ACHN (cell line): ENCODE results near the gene STAT1.

Source experiments
- DNase-seq: peaks from one replicate; pipeline ENCODE4 v3.0.0-alpha.2; 2015
- in situ Hi-C: cut with HindIII; loops from 2 replicates; pipeline ENCODE4 v1.10.0; 2017; ENCODE audit warnings: low sequenced_read_pairs, low pct_ligation_motif_present, low pct_unique_long_range_greater_than_20kb

The STAT1 gene

DNA sequence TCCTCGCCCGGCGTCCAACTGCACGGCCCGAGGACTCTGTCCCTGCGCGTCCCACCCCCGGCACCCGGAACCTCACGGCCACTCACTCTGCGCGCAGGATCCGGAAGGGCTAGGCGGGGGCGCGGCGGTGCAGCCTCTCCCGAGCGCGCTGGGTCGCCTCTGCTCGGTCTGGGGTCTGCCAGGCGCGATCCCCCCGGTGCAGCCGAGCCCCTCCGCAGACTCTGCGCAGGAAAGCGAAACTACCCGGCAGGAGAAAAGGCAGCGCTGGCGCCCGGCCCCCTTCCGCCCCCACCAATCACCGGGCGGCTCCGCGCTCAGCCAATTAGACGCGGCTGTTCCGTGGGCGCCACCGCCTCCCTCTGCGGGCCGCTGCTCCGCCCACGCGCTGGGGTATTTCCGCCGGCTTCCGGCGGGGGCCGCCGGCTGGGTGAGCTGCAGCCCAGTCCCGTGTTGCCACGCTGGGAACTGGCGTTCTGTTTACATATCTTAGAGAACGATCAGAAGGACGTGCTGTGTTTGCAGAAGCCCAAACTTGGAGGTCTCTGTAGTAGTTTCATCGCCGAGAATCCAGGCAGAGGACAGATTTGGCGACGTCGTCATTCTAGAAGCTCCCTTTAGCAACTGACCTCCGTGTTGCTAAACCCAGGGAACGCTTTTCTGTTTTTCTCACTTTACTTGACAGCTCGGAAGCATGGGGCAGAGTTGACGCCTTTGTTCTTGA is at the start of gene STAT1:
Gene STAT1, minus strand, starts transcription at position 240 of the 721 bp plus-strand sequence. CDS start 4,168 bp downstream, outside the sequence.
- DNase-seq: peak; percentile 93
- in situ Hi-C loops: no loop called here

DNA sequence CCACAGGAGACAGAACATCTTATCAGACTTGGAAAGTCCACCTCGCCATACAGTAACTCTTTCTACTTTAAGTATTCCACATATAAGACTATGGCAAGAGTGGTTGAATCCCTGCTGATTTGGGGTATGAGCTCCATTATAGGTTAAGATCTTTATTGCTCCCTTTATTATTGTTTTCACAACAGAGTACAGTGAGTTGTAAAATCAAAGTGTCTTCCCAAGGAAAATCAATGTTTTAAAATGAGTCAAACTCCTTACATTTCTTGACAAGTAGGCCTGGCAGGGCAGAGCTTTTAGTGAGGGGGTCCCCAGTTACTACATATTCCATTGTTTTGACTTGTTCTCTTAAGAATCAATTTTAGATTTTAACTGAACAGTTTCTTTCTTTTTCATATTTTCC is 49.6 kb upstream of the STAT1 start:
- in situ Hi-C loops: no loop called here
- DNase-seq: no peak

DNA sequence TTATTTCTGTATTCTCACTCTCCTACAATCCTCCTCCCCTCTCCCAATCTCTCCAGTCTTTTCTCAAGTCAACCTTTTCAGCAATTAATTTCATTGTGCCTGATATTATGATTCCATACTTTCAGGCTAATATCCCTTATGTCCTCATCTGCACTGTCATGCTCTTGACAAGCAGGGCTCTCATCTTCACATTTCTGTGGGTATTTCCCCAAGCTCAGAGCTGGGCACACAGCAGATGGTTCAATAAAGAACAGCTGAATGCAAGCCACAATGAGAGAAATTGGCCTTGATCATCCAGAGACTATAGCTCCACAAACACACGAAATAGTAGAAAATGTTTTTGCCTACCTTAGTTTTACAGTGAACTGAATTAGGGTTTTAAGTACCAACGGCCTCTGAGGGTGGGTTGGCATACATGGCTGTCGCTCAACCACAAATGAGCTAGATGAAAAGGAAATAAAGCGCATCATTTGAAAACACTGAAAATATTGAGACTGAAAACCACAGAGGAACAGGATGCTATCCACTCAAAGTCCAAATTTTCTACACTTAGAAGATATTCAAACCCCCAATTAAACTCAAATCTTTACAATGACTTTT is 47.5 kb upstream of the STAT1 start:
- in situ Hi-C loops: no loop called here

DNA sequence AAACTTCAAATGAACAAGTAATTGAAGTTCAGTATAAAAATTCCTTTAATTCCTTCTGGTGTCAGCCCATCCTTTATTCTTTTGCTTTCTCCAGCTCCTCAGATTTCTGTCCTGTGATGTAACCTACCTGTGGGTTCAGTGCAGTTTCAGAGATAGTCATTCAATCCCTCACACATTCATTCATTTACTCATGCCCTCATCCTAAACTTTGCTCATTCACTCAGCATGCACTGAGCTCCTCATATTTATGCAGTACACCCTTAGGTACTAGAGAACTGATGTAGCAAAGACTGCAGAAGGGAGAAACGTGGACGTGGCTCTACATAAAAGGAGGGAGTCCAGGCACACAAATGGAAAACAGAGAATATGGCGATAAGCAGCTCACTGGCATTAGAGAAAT is 45.3 kb upstream of the STAT1 start:
- DNase-seq: no peak
- in situ Hi-C loops: no loop called here

More for the DNA sequence above, 47.5 kb upstream of the STAT1 start:
- no peak for DNase-seq

DNA sequence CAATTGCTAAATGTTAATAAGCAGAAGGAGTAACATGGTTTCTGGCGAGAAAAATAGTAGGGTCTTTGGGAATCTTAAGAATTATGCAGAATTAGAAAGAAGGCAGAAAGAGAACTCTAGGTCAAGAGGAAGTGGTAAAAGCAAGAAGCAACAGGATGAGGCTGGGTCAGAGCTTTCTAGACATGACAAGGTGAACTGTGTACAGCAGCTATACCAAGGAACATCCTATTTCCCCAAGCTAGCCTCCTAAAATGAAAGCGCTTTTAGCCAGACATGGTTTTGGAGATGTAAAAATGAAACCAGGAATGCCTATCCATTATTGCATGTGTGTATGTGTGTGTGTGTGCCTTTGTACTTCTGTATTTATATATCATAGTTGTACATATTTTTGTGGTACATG is 42.3 kb upstream of the STAT1 start:
- no peak for DNase-seq
- in situ Hi-C loops: no loop called here

DNA sequence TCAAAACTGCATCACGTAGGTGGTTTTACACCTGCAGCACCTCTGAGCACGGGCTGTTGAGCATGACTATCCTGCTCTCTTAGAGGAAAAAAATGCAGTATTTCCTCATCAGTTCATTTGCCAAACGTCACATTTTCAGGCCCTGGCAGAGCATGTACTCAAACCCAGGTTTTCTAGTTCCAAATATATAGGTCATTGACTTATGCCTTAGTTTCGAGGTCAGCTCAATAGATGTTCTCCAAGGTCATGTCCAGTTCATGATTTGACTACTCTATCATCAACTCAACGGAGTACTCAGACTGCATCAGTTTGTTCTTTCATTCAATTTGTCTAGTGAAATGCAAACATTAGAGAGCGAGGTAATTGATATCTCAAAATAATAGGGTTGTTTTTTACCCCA is 39.3 kb upstream of the STAT1 start:
- DNase-seq: no peak
- in situ Hi-C loops: no loop called here

DNA sequence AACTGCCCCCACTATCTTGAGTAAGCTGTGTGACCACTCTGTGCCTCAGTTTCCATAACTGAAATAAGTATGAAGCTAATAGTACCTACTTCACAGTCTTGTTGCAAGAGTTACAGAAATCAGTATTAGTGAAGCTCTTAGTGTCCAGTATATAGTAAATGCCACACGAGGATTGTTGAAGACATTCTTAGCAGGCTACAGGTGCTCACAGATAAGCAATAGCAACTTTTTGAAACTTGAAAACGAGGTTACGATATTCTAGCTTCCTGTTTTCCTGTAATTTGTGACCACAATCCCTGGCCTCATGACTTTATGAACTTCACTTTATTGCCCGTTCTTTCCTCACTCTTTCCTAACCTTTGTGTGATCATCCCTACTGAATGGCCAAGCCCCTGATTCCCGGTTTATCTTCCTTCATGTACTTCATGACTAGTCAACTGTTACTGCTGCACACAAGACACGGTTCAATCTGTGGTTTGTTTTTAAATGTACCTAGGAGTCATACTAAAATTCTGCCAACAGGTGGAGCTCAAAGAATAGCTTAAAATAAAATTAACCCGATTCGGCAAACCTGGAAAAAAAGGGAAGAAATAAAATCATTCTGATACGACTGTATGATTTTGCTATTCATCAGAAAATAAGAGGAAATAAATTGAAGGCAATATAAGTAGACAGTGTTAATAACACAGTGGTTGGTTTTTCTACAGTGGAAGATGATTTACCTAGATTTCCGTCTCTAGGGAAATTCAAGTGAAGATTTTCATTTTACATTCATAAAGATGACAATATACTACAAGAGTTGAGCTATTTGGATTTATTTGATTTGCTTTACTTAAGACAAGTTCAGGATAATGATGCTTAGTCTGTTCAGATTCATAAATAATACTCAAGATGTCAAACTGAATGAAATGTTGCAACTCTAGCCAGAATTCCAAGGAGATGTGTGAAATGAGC is 38.1 kb upstream of the STAT1 start:
- in situ Hi-C loops: no loop called here
- DNase-seq: peak; percentile 77

DNA sequence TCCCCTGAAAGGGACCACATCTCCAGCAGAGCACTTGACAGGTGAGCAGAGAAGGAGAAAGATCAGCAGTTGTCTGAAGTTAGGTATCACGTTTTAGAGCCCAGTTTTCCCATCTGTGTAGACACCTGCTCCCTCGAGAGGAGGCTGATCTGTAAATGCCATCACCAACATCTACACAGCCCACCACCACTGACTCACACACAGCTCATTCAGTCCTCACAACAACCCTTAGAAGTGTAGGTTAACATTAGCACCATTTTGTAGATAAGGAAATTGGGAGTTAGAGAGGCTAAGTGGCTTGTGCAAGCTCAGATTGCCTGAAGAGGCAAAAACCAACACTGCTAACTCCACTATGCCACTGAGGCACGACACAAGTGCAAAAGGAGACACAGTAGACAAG is 37.2 kb upstream of the STAT1 start:
- DNase-seq: no peak
- in situ Hi-C loops: no loop called here

DNA sequence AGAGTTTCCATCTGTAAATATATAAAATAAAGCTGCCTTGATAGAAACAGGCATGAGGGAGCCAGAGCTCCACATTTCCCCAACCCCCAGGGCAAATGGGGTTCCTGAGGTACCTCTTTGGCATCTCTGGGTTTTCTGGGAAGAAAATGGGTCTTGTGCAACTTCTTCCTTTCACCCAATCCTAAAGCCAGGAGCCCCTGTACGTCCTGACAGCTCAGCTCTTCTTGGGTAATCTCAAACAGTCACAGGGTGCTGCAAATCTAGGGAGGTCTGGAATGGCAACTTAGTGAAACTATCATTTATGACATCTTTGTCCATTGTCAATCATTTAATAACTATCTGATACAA is 36.6 kb upstream of the STAT1 start:
- in situ Hi-C loops: no loop called here
- no peak for DNase-seq

DNA sequence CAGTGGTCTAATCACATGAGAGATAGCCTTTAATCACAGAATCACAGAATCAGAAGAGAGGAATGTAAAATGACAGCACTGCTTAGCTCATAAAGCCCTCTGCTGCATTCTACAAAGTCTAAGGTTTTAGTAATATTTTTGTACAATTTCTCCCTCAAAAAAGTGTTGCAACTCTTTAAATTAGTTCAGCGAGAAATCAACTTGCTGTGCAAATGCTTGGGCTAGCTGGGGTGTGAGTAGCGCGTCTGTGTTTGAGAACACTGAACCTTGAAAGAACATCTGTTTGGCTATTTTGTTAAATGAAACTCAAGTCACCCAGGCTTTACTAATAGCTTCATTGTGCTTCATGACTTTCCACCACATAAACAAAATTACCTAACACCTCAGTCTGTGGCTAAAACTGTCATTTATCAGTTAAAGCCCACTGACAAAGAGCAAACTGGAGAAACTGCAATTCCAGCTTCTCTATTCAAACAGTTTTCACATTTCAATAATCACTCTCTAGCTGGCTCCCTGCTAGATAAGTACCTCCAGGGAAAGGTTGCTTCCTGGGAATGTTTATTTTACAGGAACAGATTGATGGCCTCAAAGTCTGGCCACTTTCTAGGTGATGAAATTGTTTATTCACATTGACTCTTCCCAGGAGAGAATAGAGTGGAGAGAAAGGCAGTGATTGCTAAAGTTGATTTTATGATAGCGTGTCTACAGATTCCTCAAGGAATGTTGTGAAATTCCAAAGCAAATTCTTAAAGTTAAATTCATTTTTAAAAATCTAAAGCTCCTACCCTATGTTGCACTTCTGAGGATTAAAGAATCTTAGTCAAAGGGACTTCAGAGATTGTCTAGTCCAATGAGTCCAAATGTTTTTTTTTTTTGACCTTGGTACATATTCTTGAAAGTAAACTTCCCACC is 36.0 kb upstream of the STAT1 start:
- in situ Hi-C loops: no loop called here
- DNase-seq: peak; percentile 35

DNA sequence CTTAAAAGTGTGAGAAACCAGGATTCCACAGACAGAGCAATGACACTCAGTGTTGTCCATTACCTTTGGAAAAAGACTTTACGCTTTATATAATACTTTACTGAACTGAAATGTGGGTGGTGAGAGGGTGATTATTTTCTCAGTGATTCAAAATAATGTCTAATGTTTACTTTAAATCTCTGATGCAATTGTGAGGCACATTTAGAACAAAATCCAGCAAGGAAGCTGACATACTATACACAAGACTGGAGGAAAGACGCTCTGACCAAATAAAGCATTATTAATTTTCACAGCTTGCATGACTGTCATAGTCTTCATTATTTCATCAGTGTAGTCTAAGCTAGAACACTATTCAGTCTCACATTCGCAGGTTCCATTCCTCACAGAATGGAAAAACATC is 34.1 kb upstream of the STAT1 start:
- in situ Hi-C loops: no loop called here
- no peak for DNase-seq

DNA sequence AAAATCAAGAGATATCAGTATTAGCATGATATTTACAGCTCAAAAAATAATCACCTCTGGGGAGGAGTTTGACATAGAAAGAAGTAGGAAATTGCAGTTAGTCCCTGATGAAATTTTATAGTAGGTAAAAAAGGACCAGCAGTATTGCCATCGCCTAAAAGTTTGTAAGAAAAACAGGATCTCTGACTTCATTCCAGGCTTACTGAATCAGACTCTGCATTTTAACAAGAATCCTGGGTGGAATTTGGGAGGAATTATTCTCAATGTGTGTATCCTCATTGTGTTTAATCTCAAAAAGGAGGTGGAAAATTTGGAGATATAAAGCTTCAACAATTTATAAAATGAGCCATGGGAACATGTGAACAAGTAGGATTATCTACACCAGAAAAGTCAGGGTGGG is 31.2 kb upstream of the STAT1 start:
- in situ Hi-C loops: no loop called here
- no peak for DNase-seq

DNA sequence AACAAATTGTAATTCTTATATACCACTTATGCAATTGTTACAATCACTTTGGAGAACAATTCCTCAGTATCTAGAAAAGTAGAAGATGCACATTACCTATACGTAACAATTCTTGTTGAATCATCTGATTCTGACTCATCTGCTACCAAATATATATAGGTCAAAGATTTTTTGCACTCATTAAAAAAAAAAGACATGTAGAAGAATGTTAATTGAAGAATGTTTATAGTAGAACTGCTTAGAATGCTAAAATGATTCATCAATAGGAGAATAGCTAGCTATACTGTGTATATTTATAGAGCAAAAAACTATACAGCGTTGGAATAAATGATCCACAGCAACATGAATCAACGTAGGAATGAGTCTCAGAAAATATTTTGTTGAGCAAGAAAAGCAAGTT is 29.5 kb upstream of the STAT1 start:
- in situ Hi-C loops: no loop called here
- no peak for DNase-seq

DNA sequence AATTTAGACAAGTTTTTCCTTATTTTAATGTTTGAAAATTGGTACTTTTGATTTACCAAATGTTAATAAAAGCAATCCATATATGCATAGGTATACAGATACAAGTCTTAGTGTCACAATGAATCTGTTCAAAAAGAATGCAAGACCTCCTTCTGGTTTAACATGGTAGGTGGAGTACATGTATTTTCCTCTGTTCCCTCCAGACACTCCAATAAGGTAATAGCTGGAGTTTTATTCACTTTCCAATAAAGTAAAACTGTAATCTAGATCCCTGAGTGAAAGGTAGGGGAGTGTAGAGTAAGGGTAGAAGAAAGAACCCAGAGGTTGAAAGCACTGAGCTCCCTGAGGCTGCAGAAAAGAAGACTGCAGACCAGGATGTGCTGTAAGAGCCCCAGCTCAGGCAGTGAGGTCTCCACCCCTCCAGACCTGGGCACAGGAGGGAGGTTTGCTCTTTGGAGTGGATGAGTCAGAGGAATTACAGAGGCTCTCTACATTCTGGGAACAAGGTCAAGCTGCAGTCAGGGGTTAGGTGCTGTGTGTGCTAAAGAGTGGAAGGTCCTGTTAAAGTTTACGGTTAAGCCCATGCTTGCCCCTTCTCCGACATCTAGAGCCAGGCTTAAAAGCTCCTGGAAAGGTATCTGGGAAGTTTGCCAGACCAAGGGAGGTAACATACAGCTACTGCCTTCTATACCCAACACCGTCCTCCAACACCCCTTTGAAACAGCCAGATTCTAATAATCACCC is 27.6 kb upstream of the STAT1 start:
- peak; percentile 92 for DNase-seq

DNA sequence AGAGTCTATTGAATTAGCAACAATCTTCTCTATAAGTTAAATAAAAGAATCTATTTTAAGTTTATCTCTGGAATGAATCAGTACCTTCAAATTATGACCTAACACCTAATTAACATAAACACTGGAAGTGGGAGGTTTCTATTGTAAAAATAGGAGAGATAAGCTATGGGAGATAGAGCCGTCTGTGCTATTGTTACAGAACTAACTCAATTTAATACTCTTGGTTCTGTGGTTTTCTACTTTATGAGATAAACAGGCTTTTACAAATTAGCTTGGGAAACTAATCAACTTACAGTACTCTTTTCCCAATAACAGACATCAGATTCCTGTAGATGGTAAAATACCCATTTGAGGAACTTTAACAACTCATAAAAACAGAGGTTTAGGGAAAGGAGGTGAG is 25.6 kb upstream of the STAT1 start:
- DNase-seq: no peak
- in situ Hi-C loops: no loop called here

More for the DNA sequence above, 27.6 kb upstream of the STAT1 start:
- in situ Hi-C loops: no loop called here

DNA sequence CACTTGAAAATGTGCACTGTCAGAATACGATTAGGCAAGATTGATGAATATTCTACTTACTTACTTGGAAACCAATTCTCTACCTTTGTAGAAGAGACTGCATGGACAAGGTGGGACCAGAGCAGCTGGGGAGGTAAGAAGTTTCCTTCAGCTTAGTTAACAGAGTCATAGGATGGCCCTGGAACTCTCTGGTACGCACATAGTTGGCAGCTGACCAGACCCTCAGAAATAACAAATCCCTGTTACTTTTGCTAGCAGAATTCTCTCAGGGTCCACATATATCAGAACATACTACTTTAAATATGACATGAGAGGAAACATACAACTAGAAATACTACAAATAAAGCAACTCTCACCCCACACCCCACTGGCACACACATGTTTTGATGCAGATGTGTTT is 24.8 kb upstream of the STAT1 start:
- in situ Hi-C loops: no loop called here
- DNase-seq: no peak

DNA sequence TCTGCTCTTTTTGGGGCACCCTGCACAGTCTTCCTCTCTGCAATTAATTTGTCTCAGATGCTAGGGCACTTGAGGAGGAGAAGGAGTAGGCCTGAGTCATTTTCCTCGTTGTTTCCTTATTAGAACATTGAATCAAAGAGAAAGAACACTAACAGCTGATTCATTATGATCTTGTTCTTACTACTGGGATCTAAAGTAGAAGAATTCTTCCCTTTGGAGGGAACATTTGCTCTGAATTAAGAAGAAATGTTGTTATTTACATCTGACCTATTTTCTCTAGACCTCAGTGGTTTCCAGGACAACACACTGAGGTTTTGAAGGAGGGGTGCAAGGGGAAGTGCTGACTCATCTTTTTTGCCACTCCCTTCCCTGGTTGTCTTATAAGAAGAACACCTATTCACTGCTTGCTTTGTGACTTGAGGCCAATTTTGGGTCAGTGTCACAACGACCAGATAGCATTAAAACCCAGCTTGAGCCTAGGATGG is 24.3 kb upstream of the STAT1 start:
- DNase-seq: no peak
- in situ Hi-C loops: no loop called here

DNA sequence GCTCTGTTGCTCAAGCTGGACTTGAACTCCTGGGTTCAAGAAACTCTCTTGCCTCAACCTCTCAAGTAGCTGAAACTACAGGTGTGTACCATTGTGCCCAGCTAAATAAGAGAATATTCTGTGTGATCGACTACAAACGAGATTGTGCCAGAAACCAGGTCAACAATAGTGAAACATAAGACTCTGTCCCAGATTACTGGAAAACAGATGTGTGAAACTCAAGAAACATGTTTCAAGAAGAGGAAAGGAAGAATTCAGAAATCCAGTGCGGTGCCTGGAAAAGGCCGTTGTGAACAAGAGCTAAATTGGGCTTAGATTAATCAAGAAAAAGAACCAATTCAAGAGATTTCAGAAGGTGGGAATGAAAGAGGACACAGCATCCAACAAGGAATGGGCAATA is 23.4 kb upstream of the STAT1 start:
- in situ Hi-C loops: no loop called here
- DNase-seq: no peak
